Parathyroid adenoma (tissue), 2 donors: ENCODE measurements around the gene TENT4B.

ENCODE experiments used
- H2AFZ ChIP-seq: fragments of 300-600 bp; sonication (generic); one replicate; pipeline ENCODE4 v1.7.0; 2017; ENCODE audit warnings: antibody characterized with exemption, mild to moderate bottlenecking
- H3K27ac ChIP-seq: fragments of 300-600 bp; sonication (generic); one replicate; pipeline ENCODE4 v1.7.0; 2017
- H3K27me3 ChIP-seq: fragments of 300-600 bp; sonication (generic); one replicate; pipeline ENCODE4 v1.7.0; 2017; ENCODE audit warnings: low read length; ENCODE audit not compliant: control insufficient read depth, insufficient read depth
- H3K36me3 ChIP-seq: fragments of 300-600 bp; sonication (generic); one replicate; pipeline ENCODE4 v1.7.0; 2017; ENCODE audit warnings: low read length; ENCODE audit not compliant: control insufficient read depth, insufficient read depth
- H3K4me1 ChIP-seq: fragments of 300-600 bp; sonication (generic); one replicate; pipeline ENCODE4 v1.7.0; 2017; ENCODE audit warnings: control low read depth
- H3K4me2 ChIP-seq: fragments of 300-600 bp; sonication (generic); one replicate; pipeline ENCODE4 v1.7.0; 2017; ENCODE audit warnings: low read length
- H3K4me3 ChIP-seq: fragments of 300-600 bp; sonication (generic); one replicate; pipeline ENCODE4 v1.7.0; 2017; ENCODE audit warnings: low read depth, low read length
- H3K79me2 ChIP-seq: fragments of 300-600 bp; sonication (generic); one replicate; pipeline ENCODE4 v1.7.0; 2017; ENCODE audit warnings: control low read depth
- H3K9ac ChIP-seq: fragments of 300-600 bp; sonication (generic); one replicate; pipeline ENCODE4 v1.7.0; 2017; ENCODE audit warnings: mild to moderate bottlenecking
- H3K9me3 ChIP-seq: fragments of 300-600 bp; sonication (generic); one replicate; pipeline ENCODE4 v1.7.0; 2017; ENCODE audit warnings: low read length; ENCODE audit not compliant: control insufficient read depth
- CTCF ChIP-seq: fragments of 300-600 bp; sonication (generic); IDR thresholded peaks from one replicate; pipeline ENCODE4 v1.7.0; 2017; ENCODE audit warnings: antibody characterized with exemption, mild to moderate bottlenecking
- donor health status: primary hyperparathyroidism.

TENT4B gene

GRCh38 chr16:50190292-50190691 lies 37.2 kb downstream of the TENT4B start:
- no peak for TF ChIP-seq CTCF
- no peak overlapping the region for H3K9ac ChIP-seq
- peaks cover 4% of the 10 kb centered on the region for H3K4me1 ChIP-seq
- no peak overlapping the region for H3K27ac ChIP-seq
- no peaks in the 10 kb centered on the region for H3K9me3 ChIP-seq
- no peaks in the 10 kb centered on the region for H3K27me3 ChIP-seq
- peaks cover 43% of the 10 kb centered on the region for H3K79me2 ChIP-seq
- H3K4me2 ChIP-seq: no peak overlapping the region
- no peak overlapping the region for H2AFZ ChIP-seq
- no peaks in the 10 kb centered on the region for H3K36me3 ChIP-seq
- H3K4me3 ChIP-seq: no peak overlapping the region

- H3K4me1 ChIP-seq: no peaks in the 10 kb centered on the region
- H3K79me2 ChIP-seq: peaks cover 46% of the 10 kb centered on the region
- no peak overlapping the region for H3K27ac ChIP-seq
- no peak overlapping the region for H2AFZ ChIP-seq
- no peak overlapping the region for H3K9ac ChIP-seq
- no peaks in the 10 kb centered on the region for H3K27me3 ChIP-seq
- no peak overlapping the region for H3K4me3 ChIP-seq
- H3K9me3 ChIP-seq: no peaks in the 10 kb centered on the region
- no peak overlapping the region for H3K4me2 ChIP-seq
- H3K36me3 ChIP-seq: no peaks in the 10 kb centered on the region
- TF ChIP-seq CTCF: no peak
Observed at GRCh38 chr16:50192386-50193050, 39.4 kb downstream of the TENT4B start.

GRCh38 chr16:50193594-50193993 lies 40.5 kb downstream of the TENT4B start:
- H3K36me3 ChIP-seq: no peaks in the 10 kb centered on the region
- no peak overlapping the region for H2AFZ ChIP-seq
- no peak overlapping the region for H3K9ac ChIP-seq
- no peaks in the 10 kb centered on the region for H3K4me1 ChIP-seq
- H3K9me3 ChIP-seq: no peaks in the 10 kb centered on the region
- H3K27ac ChIP-seq: no peak overlapping the region
- TF ChIP-seq CTCF: no peak
- H3K79me2 ChIP-seq: peaks cover 45% of the 10 kb centered on the region
- H3K27me3 ChIP-seq: no peaks in the 10 kb centered on the region
- no peak overlapping the region for H3K4me3 ChIP-seq
- H3K4me2 ChIP-seq: no peak overlapping the region

GRCh38 chr16:50195276-50195675 lies 42.2 kb downstream of the TENT4B start:
- Histone ChIP-seq H3K4me2 (no peak overlapping the region), H3K27ac (no peak overlapping the region), H3K27me3 (no peaks in the 10 kb centered on the region), H3K9ac (no peak overlapping the region), H3K79me2 (peaks cover 57% of the 10 kb centered on the region), H2AFZ (no peak overlapping the region), H3K36me3 (no peaks in the 10 kb centered on the region), H3K9me3 (no peaks in the 10 kb centered on the region), H3K4me3 (no peak overlapping the region), H3K4me1 (no peaks in the 10 kb centered on the region)
- TF ChIP-seq CTCF: no peak

DNA sequence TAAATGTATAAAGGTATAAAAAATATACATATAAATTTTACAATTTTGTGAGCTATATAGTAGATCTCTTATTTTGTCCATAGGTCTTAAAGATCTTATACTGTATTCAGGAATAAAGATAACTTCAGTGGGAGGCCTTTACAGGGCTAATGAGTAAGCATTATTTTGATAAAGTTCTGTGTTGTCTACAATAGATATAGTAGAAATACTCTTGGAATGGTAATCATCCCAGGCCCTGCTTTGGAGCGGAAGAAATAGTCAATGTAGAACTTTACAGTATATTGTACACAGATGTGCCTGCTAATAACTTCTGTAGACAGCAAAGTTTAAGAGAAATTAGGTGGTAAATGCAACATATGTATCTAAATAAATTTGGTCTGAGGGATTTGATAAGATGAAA lies 42.6 kb downstream of the TENT4B start:
- peaks cover 56% of the 10 kb centered on the region for H3K79me2 ChIP-seq
- H3K27me3 ChIP-seq: no peaks in the 10 kb centered on the region
- no peak for TF ChIP-seq CTCF
- H3K36me3 ChIP-seq: no peaks in the 10 kb centered on the region
- no peak overlapping the region for H3K4me2 ChIP-seq
- H3K4me3 ChIP-seq: no peak overlapping the region
- no peak overlapping the region for H3K9ac ChIP-seq
- no peaks in the 10 kb centered on the region for H3K4me1 ChIP-seq
- no peak overlapping the region for H2AFZ ChIP-seq
- no peaks in the 10 kb centered on the region for H3K9me3 ChIP-seq
- H3K27ac ChIP-seq: no peak overlapping the region
